SU-DHL-6 (cell line): ENCODE data around the gene SHISA7.

Experiments used
- H2AFZ ChIP-seq: fragments of 200-600 bp; sonication (generic); 2 replicates; pipeline ENCODE4 v1.6.1; 2014; ENCODE audit warnings: low read depth, mild to moderate bottlenecking, moderate library complexity, mixed read lengths, antibody characterized with exemption, low read length; ENCODE audit not compliant: severe bottlenecking
- H3F3A ChIP-seq: fragments of 200-600 bp; shearing (Covaris generic); 2 replicates; pipeline ENCODE4 v1.6.0; 2016; ENCODE audit warnings: antibody characterized with exemption, mild to moderate bottlenecking; ENCODE audit not compliant: insufficient read depth
- H3K27ac ChIP-seq: fragments of 200-600 bp; sonication (generic); 2 replicates; pipeline ENCODE4 v1.5.1; 2016; ENCODE audit warnings: low read depth, mild to moderate bottlenecking, low read length, moderate library complexity, mixed read lengths
- H3K27me3 ChIP-seq: fragments of 200-600 bp; sonication (generic), shearing (Covaris generic); 2 replicates; pipeline ENCODE4 v1.6.0; 2014; ENCODE audit warnings: mild to moderate bottlenecking, low read length
- H3K36me3 ChIP-seq: fragments of 200-600 bp; sonication (generic); 2 replicates; pipeline ENCODE4 v1.6.1; 2014; ENCODE audit warnings: mild to moderate bottlenecking, low read length, mixed read lengths
- H3K4me2 ChIP-seq: fragments of 300-600, 200-600 bp; shearing (Covaris generic), sonication (generic); 2 replicates; pipeline ENCODE4 v1.6.0; 2014; ENCODE audit warnings: low read length, low read depth, mild to moderate bottlenecking; ENCODE audit not compliant: poor library complexity, severe bottlenecking
- H3K4me3 ChIP-seq: fragments of 200-600 bp; sonication (generic); 2 replicates; pipeline ENCODE4 v1.5.1; 2014; ENCODE audit warnings: antibody characterized with exemption, low read length, mild to moderate bottlenecking, mixed read lengths; ENCODE audit not compliant: insufficient read depth, poor library complexity, severe bottlenecking
- H3K79me2 ChIP-seq: fragments of 200-600 bp; sonication (generic); 2 replicates; pipeline ENCODE4 v1.6.1; 2014; ENCODE audit warnings: mild to moderate bottlenecking, low read length, moderate library complexity; ENCODE audit not compliant: insufficient read depth
- H3K9ac ChIP-seq: fragments of 200-600 bp; sonication (generic); 2 replicates; pipeline ENCODE4 v1.7.0; 2014; ENCODE audit warnings: mild to moderate bottlenecking, low read length
- H3K9me2 ChIP-seq: fragments of 200-600 bp; sonication (generic); replicated peaks from 2 replicates; pipeline ENCODE4 v1.6.1; 2014; ENCODE audit warnings: low read length; ENCODE audit not compliant: insufficient read depth
- H3K9me3 ChIP-seq: fragments of 200-600 bp; sonication (generic); 2 replicates; pipeline ENCODE4 v1.6.1; 2014; ENCODE audit warnings: low read length, mixed read lengths; ENCODE audit not compliant: insufficient read depth
- H4K20me1 ChIP-seq: fragments of 200-600 bp; sonication (generic); 2 replicates; pipeline ENCODE4 v1.6.1; 2014; ENCODE audit warnings: low read depth, mild to moderate bottlenecking, antibody characterized with exemption, low read length, moderate library complexity, mixed read lengths
- CTCF ChIP-seq: fragments of 200-600 bp; sonication (generic); IDR thresholded peaks from one replicate; pipeline ENCODE4 v1.5.1; 2017; ENCODE audit warnings: antibody characterized with exemption, mild to moderate bottlenecking, low read length, moderate library complexity; ENCODE audit not compliant: insufficient read depth, poor library complexity, severe bottlenecking
- EZH2phosphoT487 ChIP-seq: fragments of 200-600 bp; sonication (generic), shearing (Covaris generic); conservative IDR thresholded peaks from 2 replicates; pipeline ENCODE4 v1.6.1; 2018; ENCODE audit warnings: mild to moderate bottlenecking, antibody characterized with exemption, low read length, moderate library complexity, mixed read lengths

Gene SHISA7

DNA sequence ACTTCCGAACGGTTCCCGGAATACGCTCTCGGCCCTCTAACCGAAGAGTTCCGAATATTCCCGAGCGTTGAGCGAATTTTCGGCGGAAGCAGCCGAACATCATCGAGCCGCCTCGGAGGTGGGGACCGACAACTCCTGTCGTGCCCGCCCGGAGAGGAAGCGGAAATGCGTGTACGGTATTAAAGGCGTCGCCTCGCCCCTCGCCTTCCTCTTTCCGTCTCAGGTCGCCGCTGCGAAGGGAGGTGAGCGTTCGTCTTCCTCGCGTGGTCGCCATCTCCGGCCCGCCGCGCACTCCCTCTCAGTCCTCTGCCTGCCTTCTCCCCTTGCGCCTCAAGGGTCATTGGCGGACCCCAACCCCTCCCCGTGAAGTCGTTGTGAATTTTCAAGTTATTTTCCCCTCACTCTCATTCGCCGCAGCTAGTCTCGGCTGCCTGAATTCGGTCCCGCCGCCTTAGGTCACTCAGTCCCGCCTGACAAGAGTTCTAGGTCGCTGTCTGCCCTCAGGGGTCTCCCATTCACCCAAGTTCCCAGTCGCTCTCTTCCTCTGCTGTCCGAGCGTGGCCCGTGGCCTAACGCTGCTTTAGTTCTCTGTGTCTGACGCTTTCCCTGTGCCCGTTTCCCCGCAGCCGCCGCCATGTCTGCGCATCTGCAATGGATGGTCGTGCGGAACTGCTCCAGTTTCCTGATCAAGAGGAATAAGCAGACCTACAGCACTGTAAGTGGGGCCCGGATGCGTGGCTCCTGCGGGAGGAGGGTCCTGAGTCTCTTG lies 57.2 kb downstream of the SHISA7 start, which contains the start of gene RPL28:
RPL28 (plus strand) TSS at position 209 of the 769 bp plus-strand sequence; CDS start at position 635, 426 bp downstream.
- peak within 1 kb of the TSS; percentile 92 for H3K4me2 ChIP-seq
- H3F3A ChIP-seq, result peaks cover 43% of the 10 kb centered on the region
- H3K9me3 ChIP-seq, result no peaks in the 10 kb centered on the region
- no peaks in the 10 kb centered on the region for H3K27me3 ChIP-seq
- peak within 1 kb of the TSS; percentile 98 for H3K9ac ChIP-seq
- H2AFZ ChIP-seq, result peak within 1 kb of the TSS; percentile 82
- H3K27ac ChIP-seq, result peak within 1 kb of the TSS; percentile 85
- H3K79me2 ChIP-seq, result peaks cover 21% of the 10 kb centered on the region
- TF ChIP-seq EZH2phosphoT487, result no peak
- no peak for TF ChIP-seq CTCF
- peaks cover 26% of the 10 kb centered on the region for H4K20me1 ChIP-seq
- H3K9me2 ChIP-seq, result no peaks in the 10 kb centered on the region
- peak within 1 kb of the TSS; percentile 90 for H3K4me3 ChIP-seq
- peaks cover 31% of the 10 kb centered on the region for H3K36me3 ChIP-seq

DNA sequence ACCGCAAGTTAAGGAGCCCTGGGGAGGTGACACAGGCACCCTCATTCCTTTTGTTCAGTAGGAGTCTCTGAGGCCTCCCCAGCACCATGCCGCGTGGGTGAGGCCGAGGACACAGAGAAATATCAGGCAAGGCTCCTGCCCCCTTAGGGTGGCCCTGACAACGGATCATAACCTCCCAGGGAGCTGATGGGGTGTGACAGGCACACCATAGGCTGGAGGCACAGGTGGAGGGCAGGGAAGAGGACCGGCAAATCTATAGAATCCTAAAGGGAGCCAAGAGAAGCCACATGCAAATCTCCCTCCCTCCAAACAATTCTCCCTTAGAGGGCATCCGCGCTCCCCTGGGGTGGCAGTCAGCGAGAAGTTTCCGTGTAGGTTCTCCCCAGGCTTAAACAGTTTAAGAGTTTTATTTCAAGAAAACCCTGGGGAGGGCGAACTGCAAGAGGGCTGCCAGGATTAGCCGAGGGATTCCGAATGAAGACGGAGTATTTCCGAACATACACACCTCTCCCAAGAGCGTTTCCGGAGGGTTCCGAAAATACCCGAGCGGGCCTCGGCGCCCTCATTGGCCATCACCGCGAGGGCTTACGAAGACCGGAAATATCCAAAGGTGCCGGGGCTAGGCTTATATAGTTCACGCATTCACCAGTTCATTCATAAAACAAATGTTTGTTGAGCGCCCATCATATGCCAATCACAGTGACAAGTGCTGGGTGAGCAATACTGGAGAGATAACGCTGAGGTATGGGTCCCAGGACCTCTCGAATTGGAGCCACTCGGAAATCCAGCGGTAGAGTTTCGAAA lies 58.0 kb downstream of the SHISA7 start:
- TF ChIP-seq EZH2phosphoT487 (no peak), CTCF (no peak)
- H3F3A ChIP-seq, result peaks cover 35% of the 10 kb centered on the region

GRCh38 chr19:55384131-55384919 lies 58.8 kb downstream of the SHISA7 start, which contains the start of gene TMEM238:
Gene TMEM238, minus strand, starts transcription at chr19:55384292. Its CDS starts 33 bp downstream, at chr19:55384259.
- Histone ChIP-seq H3K27ac (peak within 1 kb of the TSS; percentile 85), H3K36me3 (peaks cover 31% of the 10 kb centered on the region), H3K4me3 (peak within 1 kb of the TSS; percentile 56), H3K9me3 (no peaks in the 10 kb centered on the region), H3K27me3 (no peaks in the 10 kb centered on the region), H3K9me2 (no peaks in the 10 kb centered on the region), H2AFZ (peak within 1 kb of the TSS; percentile 82), H3F3A (peaks cover 27% of the 10 kb centered on the region), H3K9ac (peak within 1 kb of the TSS; percentile 98), H3K4me2 (peak within 1 kb of the TSS; percentile 82), H3K79me2 (peaks cover 21% of the 10 kb centered on the region), H4K20me1 (peaks cover 26% of the 10 kb centered on the region)
- TF ChIP-seq CTCF (no peak), EZH2phosphoT487 (no peak)

More for the DNA sequence above, 58.0 kb downstream of the SHISA7 start:
- Histone ChIP-seq H3K27ac (peak overlapping the region; percentile 85), H3K27me3 (no peaks in the 10 kb centered on the region), H3K79me2 (peaks cover 21% of the 10 kb centered on the region), H3K9me3 (no peaks in the 10 kb centered on the region), H3K4me2 (peak overlapping the region; percentile 82), H3K36me3 (peaks cover 31% of the 10 kb centered on the region), H3K9me2 (no peaks in the 10 kb centered on the region), H3K4me3 (peak overlapping the region; percentile 56), H4K20me1 (peaks cover 26% of the 10 kb centered on the region), H3K9ac (peak overlapping the region; percentile 98), H2AFZ (peak overlapping the region; percentile 82)
